A549 (cell line): ENCODE results near the gene CSMD2. TPM values are rescaled to one million over a fixed set of nuclear protein-coding genes. Genes with fewer than 3 reads are reported as not detected.

ENCODE experiments used
- ATAC-seq, 2 experiments: fragments of 200-7000 bp in 1 of 2; fragments of >200 bp in 1 of 2; cut with Nextera tagmentation in 1 of 2; cut with Tn5 transposase in 1 of 2; 3 replicates each; pipeline versions ENCODE4 v1.8.0 to v1.9.1; 2018 to 2020; ENCODE audit warnings: mild to moderate bottlenecking in 1 of 2, moderate library complexity in 1 of 2
- CTCF ChIA-PET: fragments of 300-600 bp; sonication (Branson Sonifier 250); formaldehyde crosslinking; extraction: SDS; loops from one replicate; lab custom pipeline; 2021; ENCODE audit warnings: antibody characterized with exemption, inconsistent platforms; lab: Yijun Ruan, JAX
- POLR2A ChIA-PET: fragments of 350-600 bp; formaldehyde crosslinking; extraction: SDS; loops from one replicate; lab custom pipeline; 2021; ENCODE audit warnings: antibody characterized with exemption, inconsistent platforms; lab: Yijun Ruan, JAX
- DNase-seq, 2 experiments: peaks; one replicate each; pipeline versions ENCODE4 v3.0.0 to v3.0.0-alpha.2; 2011 to 2016; ENCODE audit warnings: low read depth in 1 of 2, low spot score in 1 of 2
- FAIRE-seq: peaks from 2 replicates; lab custom pipeline; 2011; peaks lifted over from hg19 to GRCh38; lab: Jason Lieb, UNC
- H3K27ac ChIP-seq, 2 experiments: fragments of >200 bp; sonication (Bioruptor Twin); formaldehyde crosslinking; 3 replicates each; pipeline ENCODE4 v1.5.1; 2016 to 2017
- H3K4me1 ChIP-seq: fragments of >200 bp; sonication (Bioruptor Twin); formaldehyde crosslinking; 3 replicates; pipeline ENCODE4 v1.6.1; 2016
- H3K4me2 ChIP-seq: fragments of >200 bp; sonication (Bioruptor Twin); formaldehyde crosslinking; 3 replicates; pipeline ENCODE4 v1.6.1; 2016
- H3K4me3 ChIP-seq: fragments of >200 bp; sonication (Bioruptor Twin); formaldehyde crosslinking; 3 replicates; pipeline ENCODE4 v1.5.1; 2016
- H3K9me3 ChIP-seq: fragments of >200 bp; sonication (Bioruptor Twin); formaldehyde crosslinking; 3 replicates; pipeline ENCODE4 v1.6.1; 2016
- BHLHE40 ChIP-seq: IDR thresholded peaks from 2 replicates; pipeline ENCODE4 v1.6.1; 2012; ENCODE audit warnings: low read depth, low read length, inconsistent platforms
- CBX2 ChIP-seq: fragments of 200-600 bp; sonication (generic); IDR thresholded peaks from 2 replicates; pipeline ENCODE4 v1.6.1; 2016; ENCODE audit warnings: low read depth, mild to moderate bottlenecking, borderline replicate concordance
- CBX8 ChIP-seq: fragments of 200-600 bp; sonication (generic); IDR thresholded peaks from 2 replicates; pipeline ENCODE4 v1.6.1; 2016
- CEBPB ChIP-seq, 2 experiments: fragments of >200 bp in 1 of 2; sonication (Bioruptor Twin) in 1 of 2; formaldehyde crosslinking in 1 of 2; IDR thresholded peaks; 2 replicates each; pipeline ENCODE4 v1.6.1; 2012 to 2016
- CHD2 ChIP-seq: fragments of 150-350 bp; IDR thresholded peaks from 2 replicates; pipeline ENCODE4 v1.6.1; 2014; ENCODE audit warnings: low read length; ENCODE audit not compliant: partially characterized antibody
- EP300 ChIP-seq, 2 experiments: fragments of >200 bp; sonication (Bioruptor Twin); formaldehyde crosslinking; IDR thresholded peaks; 2 replicates in 1 of 2; 3 replicates in 1 of 2; pipeline ENCODE4 v1.6.1; 2016 to 2017
- FOXS1 ChIP-seq: fragments of 250-450 bp; sonication (Bioruptor Pico); IDR thresholded peaks from 2 replicates; pipeline ENCODE4 v1.5.0; 2020; ENCODE audit warnings: mild to moderate bottlenecking, moderate library complexity
- GATA3 ChIP-seq: IDR thresholded peaks from 2 replicates; pipeline ENCODE4 v1.6.1; 2012; ENCODE audit warnings: borderline replicate concordance
- HOXB13 ChIP-seq: fragments of 250-450 bp; sonication (Bioruptor Pico); IDR thresholded peaks from 2 replicates; pipeline ENCODE4 v1.5.0; 2020; ENCODE audit warnings: low read depth, mild to moderate bottlenecking, moderate library complexity
- KDM1A ChIP-seq: fragments of 200-600 bp; sonication (generic); IDR thresholded peaks from 2 replicates; pipeline ENCODE4 v1.6.1; 2016; ENCODE audit warnings: low read depth, mild to moderate bottlenecking
- MAZ ChIP-seq: fragments of 150-350 bp; IDR thresholded peaks from 2 replicates; pipeline ENCODE4 v1.6.1; 2014; ENCODE audit warnings: antibody characterized with exemption, low read depth, low read length, borderline replicate concordance
- NFE2L2 ChIP-seq: fragments of 150-350 bp; conservative IDR thresholded peaks from 2 replicates; pipeline ENCODE4 v1.6.1; 2014; ENCODE audit warnings: low read length
- NPAS2 ChIP-seq: fragments of 250-450 bp; sonication (Bioruptor Pico); IDR thresholded peaks from 2 replicates; pipeline ENCODE4 v1.8.0; 2022; ENCODE audit warnings: mild to moderate bottlenecking, moderate library complexity, borderline replicate concordance
- NR3C1 ChIP-seq: fragments of >200 bp; sonication (Bioruptor Twin); formaldehyde crosslinking; IDR thresholded peaks from 3 replicates; pipeline ENCODE4 v1.6.1; 2017
- RCOR1 ChIP-seq: fragments of 150-350 bp; IDR thresholded peaks from 2 replicates; pipeline ENCODE4 v1.6.1; 2014; ENCODE audit warnings: antibody characterized with exemption, low read length, low read depth
- RFX5 ChIP-seq: fragments of 450-650 bp; IDR thresholded peaks from 2 replicates; pipeline ENCODE4 v1.7.1; 2014; ENCODE audit warnings: antibody characterized with exemption, mild to moderate bottlenecking, moderate library complexity
- TFCP2L1 ChIP-seq: fragments of 250-450 bp; sonication (Bioruptor Pico); IDR thresholded peaks from 2 replicates; pipeline ENCODE4 v1.5.0; 2021; ENCODE audit warnings: mild to moderate bottlenecking
- ZC3H11A ChIP-seq: fragments of 450-650 bp; IDR thresholded peaks from 2 replicates; pipeline ENCODE4 v1.6.1; 2014; ENCODE audit warnings: antibody characterized with exemption, mild to moderate bottlenecking
- ZNF302 ChIP-seq: fragments of 250-450 bp; sonication (Bioruptor Pico); IDR thresholded peaks from 2 replicates; pipeline ENCODE4 v1.9.0; 2021; ENCODE audit warnings: inconsistent platforms, mild to moderate bottlenecking, moderate library complexity
- WGBS: methylation state at CpG from one replicate; pipeline ENCODE4 v1.1.6; 2017; ENCODE audit errors: missing lambda C conversion rate; 5-methylcytosine and 5-hydroxymethylcytosine counted together
- polyA plus RNA-seq, 4 experiments: library from polyadenylated mRNA; depleted of rRNA in 3 of 4; stranded (reverse); fragments of >200 nt; fragmentation: RNase III in 1 of 4; extraction: RNeasy Plus Mini Kit Qiagen cat#74134 plus additional on column Dnase treatment in 1 of 4; gene quantifications; 2 replicates in 3 of 4; 3 replicates in 1 of 4; pipeline ENCODE4 v1.2.3, GENCODE V29; 2011 to 2017
- TF ChIP-seq, protein P1 (sequence below): fragments of >200 bp; sonication (Bioruptor Twin); formaldehyde crosslinking; IDR thresholded peaks from 3 replicates; pipeline ENCODE4 v1.5.1; 2016
- TF ChIP-seq, protein P2 (sequence below): IDR thresholded peaks from 2 replicates; pipeline ENCODE4 v1.6.1; 2012
- TF ChIP-seq, protein P3 (sequence below): IDR thresholded peaks from 2 replicates; pipeline ENCODE4 v1.6.1; 2012
- TF ChIP-seq, protein P4 (sequence below): fragments of 450-650 bp; IDR thresholded peaks from 2 replicates; pipeline ENCODE4 v1.6.1; 2014; ENCODE audit warnings: antibody characterized with exemption

CSMD2 gene
- polyA plus RNA-seq, 2 of the 4 experiments (the other 2 are of a cell fraction): not detected

DNA sequence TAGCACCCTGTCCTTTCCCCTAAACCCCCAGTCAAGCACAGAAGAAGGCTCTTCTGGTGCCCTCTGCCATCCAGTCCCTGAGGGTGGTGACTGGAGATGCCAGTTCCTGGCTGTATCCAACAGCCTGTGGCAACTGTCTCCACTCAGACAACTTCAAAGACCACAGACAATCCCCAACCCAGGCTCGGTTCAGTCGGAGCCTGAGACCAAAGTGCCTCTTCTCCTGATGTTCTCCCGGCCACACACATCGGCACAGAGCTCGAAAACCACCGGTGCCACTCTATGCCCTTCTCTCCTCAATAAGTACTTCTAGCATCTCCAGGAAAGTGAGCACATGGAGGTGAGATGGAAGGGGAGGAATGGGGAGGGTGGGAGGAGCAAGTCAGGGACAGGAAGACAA is 340.7 kb downstream of the CSMD2 start:
- ChIA-PET CTCF (no interaction called here), POLR2A (no interaction called here)
- H3K4me2 ChIP-seq: no peak overlapping the region
- H3K4me1 ChIP-seq: no peaks in the 10 kb centered on the region
- no peak for FAIRE-seq
- TF ChIP-seq, protein P1, sequence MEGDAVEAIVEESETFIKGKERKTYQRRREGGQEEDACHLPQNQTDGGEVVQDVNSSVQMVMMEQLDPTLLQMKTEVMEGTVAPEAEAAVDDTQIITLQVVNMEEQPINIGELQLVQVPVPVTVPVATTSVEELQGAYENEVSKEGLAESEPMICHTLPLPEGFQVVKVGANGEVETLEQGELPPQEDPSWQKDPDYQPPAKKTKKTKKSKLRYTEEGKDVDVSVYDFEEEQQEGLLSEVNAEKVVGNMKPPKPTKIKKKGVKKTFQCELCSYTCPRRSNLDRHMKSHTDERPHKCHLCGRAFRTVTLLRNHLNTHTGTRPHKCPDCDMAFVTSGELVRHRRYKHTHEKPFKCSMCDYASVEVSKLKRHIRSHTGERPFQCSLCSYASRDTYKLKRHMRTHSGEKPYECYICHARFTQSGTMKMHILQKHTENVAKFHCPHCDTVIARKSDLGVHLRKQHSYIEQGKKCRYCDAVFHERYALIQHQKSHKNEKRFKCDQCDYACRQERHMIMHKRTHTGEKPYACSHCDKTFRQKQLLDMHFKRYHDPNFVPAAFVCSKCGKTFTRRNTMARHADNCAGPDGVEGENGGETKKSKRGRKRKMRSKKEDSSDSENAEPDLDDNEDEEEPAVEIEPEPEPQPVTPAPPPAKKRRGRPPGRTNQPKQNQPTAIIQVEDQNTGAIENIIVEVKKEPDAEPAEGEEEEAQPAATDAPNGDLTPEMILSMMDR: no peak
- TF ChIP-seq MAZ (no peak), BHLHE40 (no peak), HOXB13 (no peak), CEBPB (IDR thresholded peaks at IDR 0.05) (no peak), ZC3H11A (no peak), NPAS2 (CRISPR knock-in tag) (no peak), CBX2 (no peak), TFCP2L1 (CRISPR knock-in tag) (no peak), ZNF302 (CRISPR knock-in tag) (no peak)
- TF ChIP-seq, protein P2, sequence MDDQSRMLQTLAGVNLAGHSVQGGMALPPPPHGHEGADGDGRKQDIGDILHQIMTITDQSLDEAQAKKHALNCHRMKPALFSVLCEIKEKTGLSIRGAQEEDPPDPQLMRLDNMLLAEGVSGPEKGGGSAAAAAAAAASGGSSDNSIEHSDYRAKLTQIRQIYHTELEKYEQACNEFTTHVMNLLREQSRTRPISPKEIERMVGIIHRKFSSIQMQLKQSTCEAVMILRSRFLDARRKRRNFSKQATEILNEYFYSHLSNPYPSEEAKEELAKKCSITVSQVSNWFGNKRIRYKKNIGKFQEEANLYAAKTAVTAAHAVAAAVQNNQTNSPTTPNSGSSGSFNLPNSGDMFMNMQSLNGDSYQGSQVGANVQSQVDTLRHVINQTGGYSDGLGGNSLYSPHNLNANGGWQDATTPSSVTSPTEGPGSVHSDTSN: no peak
- TF ChIP-seq, protein P3, sequence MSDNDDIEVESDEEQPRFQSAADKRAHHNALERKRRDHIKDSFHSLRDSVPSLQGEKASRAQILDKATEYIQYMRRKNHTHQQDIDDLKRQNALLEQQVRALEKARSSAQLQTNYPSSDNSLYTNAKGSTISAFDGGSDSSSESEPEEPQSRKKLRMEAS: no peak
- ATAC-seq: no peak
- H3K27ac ChIP-seq: no peak overlapping the region
- DNase-seq: no peak
- 0% methylated on average over 6 of the region's 6 CpGs for WGBS
- no peaks in the 10 kb centered on the region for H3K9me3 ChIP-seq
- no peak overlapping the region for H3K4me3 ChIP-seq

DNA sequence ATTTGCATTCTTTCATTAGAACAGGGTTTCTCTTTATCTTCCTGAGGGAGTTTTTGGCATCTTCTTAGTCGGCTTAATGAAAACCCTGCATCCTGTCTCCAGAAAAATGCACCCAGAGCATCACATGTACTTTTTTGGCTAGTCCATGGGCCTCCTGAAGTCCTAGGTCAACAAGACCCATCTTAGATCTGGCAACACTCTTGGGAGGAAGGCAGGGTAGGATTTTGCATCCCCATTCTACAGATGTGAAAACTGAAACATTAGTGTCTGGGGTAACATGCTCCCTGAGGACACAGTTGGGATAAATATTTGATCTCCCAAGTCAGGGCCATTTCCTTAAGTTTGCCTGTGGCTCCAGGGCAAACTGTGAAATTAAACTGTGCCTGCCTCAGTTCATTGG is 341.2 kb downstream of the CSMD2 start:
- H3K9me3 ChIP-seq: no peaks in the 10 kb centered on the region
- no peak overlapping the region for H3K27ac ChIP-seq
- no peak overlapping the region for H3K4me2 ChIP-seq
- ATAC-seq: no peak
- TF ChIP-seq EP300 (IDR thresholded peaks at IDR 0.05) (no peak), NPAS2 (CRISPR knock-in tag) (no peak), GATA3 (no peak), NR3C1 (no peak), RCOR1 (no peak), CHD2 (no peak), BHLHE40 (no peak), KDM1A (no peak)
- TF ChIP-seq, protein P4, sequence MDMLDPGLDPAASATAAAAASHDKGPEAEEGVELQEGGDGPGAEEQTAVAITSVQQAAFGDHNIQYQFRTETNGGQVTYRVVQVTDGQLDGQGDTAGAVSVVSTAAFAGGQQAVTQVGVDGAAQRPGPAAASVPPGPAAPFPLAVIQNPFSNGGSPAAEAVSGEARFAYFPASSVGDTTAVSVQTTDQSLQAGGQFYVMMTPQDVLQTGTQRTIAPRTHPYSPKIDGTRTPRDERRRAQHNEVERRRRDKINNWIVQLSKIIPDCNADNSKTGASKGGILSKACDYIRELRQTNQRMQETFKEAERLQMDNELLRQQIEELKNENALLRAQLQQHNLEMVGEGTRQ: no peak
- DNase-seq: no peak
- no peak for FAIRE-seq
- ChIA-PET POLR2A (no interaction called here), CTCF (no interaction called here)
- no peaks in the 10 kb centered on the region for H3K4me1 ChIP-seq
- H3K4me3 ChIP-seq: no peak overlapping the region
- 0% methylated on average over 1 of the region's 1 CpG for WGBS

DNA sequence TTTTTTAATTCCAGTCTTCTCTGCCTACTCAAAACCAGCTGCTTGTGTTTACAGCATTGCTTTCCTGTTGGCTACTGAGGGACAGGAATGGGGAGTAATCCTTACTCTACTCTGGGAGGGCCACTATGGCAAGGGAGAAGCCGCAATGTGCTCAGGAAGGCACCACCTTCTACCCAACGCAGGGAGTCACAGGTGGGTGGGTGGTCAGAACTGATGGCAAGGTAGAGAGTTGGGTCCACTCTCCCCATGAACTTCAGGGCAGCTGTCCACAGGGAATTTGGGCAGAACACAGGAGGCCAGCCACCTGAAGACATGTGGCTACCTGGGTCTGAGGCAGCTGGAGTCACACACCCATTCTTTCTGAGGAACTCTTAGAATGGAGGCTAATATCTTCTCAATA is 341.6 kb downstream of the CSMD2 start:
- Histone ChIP-seq H3K9me3 (no peaks in the 10 kb centered on the region), H3K4me1 (no peaks in the 10 kb centered on the region), H3K27ac (no peak overlapping the region), H3K4me2 (no peak overlapping the region), H3K4me3 (no peak overlapping the region)
- TF ChIP-seq NFE2L2 (no peak), CBX8 (no peak), RFX5 (no peak), FOXS1 (CRISPR knock-in tag) (no peak), CBX2 (no peak)
- DNase-seq: no peak
- CTCF ChIA-PET: no interaction called here
- WGBS: 0% methylated on average over 2 of the region's 2 CpGs
- POLR2A ChIA-PET: no interaction called here
- ATAC-seq: no peak
- no peak for FAIRE-seq
